DMS53 treated with DMSO at 0.1 percent for 48 hours (cell line): Measurements from ENCODE around the gene HSF2BP.
"Not testable (repeated sequence)": the region's sequence is repeated elsewhere in the genome, so short reads cannot be mapped to it uniquely, and the experiment has no call there.

Experiments used
- DNase-seq: peaks from one replicate; lab custom pipeline; 2025; ENCODE audit not compliant: unreplicated experiment; lab: John Stamatoyannopoulos, UW

Gene HSF2BP

DNA sequence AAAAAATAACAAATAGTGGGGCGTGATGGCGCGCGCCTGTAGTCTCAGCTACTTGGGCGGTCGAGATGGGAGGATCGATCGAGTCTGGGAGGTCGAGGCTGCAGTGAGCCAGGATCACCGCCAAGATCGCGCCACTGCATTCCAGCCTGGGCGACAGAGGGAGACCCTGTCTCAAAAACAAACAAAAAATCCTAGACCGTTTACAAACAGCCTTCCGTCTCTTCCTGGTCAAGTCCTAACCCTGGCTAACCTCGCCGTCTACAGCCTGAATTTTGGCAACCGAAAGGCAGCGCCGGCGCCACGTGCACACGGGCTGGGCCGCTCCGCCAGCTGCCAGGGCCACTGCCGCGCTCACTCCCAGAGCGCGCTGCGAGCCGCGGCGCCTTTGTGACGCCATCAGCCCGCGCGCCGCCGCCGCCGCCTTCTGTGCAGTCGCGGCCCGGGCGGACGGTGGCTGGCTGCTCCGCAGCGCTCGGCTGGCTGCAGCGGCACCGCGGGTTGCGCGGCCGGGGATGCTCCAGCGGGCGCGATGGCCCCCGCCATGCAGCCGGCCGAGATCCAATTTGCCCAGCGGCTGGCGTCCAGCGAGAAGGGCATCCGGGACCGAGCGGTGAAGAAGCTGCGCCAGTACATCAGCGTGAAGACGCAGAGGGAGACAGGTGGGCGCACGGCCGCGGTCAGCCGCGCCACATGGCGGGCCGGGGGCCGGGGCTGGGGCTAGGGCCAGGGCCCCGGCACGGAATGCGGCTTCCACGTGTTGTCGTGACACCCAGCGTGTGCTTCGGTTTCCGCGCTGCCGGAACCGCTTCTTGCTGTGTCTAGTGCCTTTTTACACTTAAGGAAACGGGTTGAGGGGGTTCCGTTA is at the start of gene HSF2BP, which contains the start of gene RRP1B:
Gene HSF2BP, minus strand, starts transcription at position 353 of the 865 bp plus-strand sequence. CDS start 1,392 bp downstream, outside the sequence.
Gene RRP1B, plus strand, starts transcription at position 425 of the 865 bp plus-strand sequence. Its CDS starts 105 bp downstream, at position 530.
- DNase-seq: peak; percentile 44

DNA sequence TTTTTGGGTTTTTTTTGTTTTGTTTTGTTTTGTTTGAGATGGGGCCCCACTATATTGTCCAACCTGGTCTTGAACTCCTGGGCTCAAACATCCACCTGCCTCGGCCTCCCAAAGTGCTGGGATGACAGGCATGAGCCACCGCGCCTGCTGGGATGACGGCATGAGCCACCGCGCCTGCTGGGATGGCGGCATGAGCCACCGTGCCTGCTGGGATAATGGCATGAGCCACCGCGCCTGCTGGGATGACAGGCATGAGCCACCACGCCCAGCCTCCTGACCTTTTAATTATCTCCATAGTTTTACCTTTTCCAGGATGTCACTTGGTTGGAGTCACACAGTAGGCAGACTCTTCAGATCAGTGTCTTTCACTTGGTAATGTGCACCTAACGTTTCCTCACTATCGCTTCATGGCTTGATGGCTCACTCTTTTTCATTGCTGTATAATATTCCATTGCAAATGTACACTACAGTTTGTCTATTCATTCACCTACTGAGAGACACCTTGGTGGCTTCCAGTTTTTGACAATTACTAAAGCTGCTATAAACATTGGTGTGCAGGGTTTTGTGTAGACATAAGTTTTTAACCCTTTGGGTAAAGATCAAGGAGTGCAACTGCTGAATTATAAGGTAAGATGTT is 49.6 kb upstream of the HSF2BP start:
- DNase-seq: no peak

DNA sequence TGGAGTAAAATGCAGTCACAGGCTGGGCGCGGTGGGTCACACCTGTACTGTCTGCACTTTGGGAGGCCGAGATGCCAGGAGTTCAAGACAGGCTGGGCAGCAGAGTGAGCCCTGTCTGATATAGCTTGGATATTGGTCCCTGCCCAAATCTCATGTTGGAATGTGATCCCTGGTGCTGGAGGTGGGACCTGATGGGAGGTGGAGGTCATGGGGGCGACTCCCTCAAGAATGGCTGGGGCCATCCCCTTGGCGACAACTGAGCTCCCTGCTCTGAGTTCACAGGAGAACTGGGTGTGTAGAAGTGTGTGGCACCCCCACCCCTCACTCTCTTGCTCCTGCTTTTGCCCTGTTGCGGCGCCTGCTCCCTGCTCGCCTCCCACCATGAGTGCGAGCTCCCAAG is 48.2 kb upstream of the HSF2BP start:
- DNase-seq: no peak

DNA sequence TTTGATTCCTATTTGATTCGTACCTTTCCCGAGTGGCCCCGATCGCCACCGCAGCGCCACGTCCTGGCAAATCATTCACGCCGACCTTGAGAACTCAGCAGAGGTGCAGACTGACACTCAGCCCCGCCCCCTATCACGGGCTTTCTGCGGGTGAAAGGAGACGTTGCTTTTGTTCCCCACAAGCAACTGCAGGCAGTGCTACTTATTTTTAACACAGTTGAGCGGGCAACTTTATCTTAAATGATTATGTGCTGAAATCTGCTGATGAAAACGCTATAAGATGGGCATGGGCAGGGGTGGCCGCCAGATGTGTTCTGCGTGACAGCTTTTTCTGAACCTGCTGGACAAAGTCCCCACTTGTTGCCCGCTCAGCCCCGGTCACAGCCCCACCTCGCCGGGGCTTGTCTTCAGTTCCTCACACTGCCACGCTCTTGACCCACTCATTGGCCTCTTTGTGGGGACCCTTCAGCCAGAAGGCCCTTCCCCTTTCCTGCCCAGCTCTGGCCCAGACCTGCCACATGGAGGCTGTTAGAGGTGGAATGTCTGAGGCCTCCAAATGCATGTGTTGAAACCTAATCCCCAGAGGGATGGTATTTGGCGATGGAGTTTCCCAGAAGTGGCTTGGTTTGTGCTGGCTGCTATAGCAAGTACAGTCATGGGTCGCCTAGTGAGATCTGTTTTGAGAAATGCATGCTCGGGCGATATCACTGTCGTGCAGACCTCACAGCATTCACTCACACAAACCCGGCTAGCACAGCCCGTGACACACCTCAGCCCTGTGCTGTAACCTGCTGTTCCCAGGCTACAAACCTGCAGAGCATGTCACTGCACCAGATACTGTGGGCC is 44.0 kb upstream of the HSF2BP start:
- DNase-seq: peak; percentile 10

DNA sequence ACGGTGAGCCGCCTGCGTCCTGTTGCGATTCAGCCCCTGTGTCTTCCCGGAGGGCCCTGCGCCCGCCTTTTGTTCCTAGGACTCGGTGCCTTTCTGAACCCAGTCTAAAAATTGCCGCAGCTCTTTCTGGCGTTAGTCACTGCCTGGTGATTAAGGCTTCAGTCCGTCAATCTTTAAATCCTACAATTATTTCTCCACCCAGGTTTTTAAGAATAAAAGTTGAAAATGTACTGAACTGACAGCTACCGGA is 43.4 kb upstream of the HSF2BP start:
- DNase-seq: no peak

DNA sequence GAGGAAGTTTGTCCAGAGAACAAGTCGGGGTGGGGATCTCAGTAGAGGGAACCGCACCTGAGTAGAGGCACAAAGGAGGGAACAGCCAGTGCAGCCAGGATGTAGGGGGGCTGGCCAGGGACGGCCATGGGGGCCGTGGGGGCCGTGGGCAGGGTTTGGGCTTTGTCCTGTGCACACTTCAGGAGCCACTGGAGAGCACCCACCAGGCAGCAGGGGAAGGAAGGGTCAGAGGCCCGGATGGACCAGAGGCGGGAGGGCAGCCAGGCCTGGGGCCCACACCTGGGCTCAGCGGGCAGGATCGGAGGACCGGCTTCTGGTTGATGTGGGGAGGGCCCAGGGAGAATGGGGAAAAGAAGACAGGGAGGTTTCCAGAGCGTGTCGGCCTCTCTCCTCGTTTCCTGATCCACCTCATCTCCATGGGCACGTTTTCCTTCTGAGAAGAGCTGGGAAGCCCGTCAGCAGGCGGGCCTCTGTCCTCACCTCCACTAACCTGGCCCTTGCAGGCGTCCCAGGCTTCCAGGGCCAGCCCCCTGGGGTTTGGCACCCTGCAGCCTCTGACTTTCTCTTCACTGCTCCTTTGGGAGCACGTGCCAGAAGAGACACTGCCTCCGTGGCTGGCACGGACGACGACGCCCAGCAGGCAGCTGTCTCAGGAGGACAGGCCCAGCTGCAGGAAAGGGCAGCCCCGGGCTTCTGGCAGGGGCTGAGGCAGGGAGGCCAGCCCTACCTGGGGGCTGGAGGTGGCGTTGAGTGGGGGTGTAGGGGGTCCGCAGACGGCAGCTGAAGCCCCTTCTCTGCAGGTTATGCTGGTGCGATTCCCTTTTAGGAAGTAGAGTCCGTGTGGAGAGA is 42.9 kb upstream of the HSF2BP start:
- no peak for DNase-seq

DNA sequence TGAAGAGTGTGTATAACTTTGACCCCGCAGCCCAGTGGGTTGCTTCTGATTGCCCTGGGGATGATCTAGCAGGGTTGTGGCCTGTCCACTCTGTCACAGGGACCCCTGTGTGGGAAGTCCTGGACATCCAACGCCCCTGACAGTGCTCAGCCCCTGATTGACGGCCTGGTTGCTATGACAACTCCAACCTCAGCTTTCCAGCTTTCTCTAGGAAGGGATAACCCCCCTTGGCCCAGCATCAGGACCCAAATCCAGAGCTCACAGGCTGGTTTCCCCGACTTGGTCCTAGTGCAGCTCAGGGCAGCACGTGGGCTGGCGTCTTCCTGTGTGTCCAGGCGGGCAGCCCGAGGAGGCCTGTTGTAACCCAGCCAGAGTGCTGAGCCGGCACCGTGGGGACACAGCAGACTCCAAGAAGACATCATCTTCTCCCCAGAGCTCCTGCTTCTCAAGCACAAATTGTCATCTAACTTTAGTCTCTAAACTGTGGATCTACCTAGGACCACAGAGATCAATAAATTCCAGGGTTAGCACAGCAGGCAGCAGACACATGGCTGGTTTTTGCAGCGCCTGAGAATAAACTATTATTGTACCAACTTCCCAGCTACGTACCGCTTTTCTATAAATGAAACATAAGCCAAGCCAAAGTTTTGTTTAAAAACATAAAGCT is 40.8 kb upstream of the HSF2BP start:
- no peak for DNase-seq

DNA sequence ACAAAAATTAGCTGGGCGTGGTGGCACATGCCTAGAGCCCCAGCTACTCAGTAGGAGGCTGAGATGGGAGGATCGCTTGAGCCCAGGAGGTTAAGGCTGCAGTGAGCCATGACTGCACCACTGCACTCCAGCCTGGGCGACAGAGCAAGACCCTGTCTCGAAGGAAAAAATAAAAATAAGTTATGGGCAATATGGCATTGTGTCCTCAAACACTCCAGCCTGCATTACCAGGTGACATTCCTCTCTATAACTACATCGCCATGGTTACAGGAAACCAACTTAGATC is 40.1 kb upstream of the HSF2BP start:
- DNase-seq: not testable (repeated sequence)

DNA sequence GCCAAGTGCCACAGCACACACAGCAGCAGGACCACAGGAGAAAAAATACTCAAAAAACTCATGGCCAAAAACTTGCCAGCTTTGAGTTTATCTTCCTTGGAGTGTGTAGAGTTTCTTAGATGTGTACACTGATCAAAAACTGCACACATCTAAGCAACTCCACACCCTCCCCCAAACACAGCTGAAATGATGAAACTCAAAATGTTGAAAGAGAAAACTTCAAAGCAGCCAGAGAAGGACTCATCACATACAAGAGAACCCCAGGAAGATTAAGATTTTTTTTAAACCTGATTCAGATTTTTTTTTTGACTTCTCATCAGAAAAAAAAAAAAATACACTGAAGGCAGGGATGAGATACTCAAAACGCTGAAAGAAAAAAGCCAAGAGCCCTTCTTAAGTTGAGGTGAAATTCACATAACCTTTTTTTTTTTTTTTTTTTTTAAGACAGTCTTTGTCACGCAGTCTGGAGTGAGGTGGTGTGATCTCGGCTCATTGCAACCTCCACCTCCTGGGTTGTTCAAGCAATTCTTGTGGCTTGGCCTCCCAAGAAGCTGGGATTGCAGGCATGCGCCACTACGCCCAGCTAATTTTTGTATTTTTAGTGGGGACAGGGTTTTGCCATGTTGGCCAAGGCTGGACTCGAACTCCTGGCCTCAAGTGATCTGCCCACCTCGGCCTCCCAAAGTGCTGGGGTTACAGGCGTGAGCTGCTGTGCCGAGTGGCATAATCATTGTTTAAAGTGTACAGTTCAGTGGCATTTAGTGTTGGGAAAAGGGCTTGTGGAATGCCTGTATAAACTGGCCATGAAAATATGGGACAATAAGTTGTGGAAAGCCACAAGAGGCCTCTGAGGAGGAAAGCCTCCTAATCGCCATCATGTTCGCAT is 38.7 kb upstream of the HSF2BP start:
- no peak for DNase-seq

DNA sequence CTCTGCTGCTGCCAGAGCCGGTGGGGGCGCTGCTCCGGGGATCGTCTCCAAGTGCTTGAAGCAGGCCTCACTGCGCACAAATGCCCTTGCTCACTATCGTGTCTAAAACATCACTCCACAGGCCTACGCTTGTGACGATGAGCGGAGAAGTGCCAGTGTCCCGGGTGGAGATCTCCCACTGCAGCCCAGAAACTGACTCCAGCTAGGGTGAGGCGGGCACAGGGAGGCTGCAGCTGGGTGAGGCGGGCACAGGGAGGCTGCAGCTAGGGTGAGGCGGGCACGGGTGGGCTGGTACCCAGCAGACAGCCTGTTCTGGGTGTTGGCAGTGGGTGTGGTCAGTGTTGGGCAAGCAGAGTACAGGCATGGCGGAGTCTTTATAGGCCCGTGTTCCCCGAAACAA is 36.9 kb upstream of the HSF2BP start:
- DNase-seq: no peak

DNA sequence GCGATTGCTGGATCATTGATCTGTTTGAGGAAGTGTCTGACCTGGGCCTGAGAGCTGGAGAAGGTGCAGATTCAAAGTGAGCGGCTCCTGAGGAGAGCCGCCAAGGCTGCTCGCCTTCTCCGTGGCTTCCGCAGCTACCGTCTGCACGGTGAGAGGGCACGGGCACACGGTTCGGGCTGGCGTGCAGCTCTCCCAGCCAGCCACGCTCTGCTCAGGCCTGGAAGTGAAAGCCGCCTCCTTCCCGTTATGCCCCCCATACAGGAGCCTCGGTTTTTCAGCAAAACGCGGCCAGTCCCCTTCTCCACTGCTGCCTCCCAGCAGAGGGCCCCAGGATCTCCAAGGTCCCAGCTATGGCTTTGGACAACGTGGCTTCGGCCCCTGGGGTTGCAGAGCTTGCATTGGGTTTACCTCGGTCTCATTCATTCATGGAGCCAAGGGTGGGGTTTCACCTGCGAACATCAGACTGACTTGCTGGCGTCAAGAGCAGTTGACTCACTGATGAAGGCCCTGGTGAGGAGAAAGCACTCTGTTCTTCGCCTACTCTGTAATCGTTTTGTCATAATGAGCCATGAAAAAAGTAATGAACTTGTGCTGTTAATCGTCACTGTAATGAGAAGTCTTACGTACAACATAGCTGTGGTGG is 35.3 kb upstream of the HSF2BP start:
- no peak for DNase-seq

DNA sequence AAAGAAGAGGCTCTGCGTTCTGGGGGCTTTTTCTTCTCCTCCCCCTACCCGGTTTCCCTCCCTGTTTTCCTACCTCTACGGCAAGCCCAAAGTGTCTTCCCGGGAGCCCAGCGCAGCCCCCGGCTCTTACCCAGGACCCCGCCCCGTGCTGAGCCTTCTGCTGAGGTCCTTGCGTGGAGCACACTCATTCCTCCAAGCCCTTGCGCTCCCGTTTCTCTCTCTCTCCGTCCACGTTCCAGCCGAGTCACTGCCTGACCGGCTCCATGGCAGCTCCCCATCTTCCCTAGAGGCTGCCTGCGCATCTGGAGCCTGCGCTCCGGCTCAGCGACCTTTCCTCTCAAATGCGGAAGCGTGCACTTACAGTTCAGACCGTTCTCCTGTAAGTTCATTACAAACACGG is 34.7 kb upstream of the HSF2BP start:
- DNase-seq: no peak

DNA sequence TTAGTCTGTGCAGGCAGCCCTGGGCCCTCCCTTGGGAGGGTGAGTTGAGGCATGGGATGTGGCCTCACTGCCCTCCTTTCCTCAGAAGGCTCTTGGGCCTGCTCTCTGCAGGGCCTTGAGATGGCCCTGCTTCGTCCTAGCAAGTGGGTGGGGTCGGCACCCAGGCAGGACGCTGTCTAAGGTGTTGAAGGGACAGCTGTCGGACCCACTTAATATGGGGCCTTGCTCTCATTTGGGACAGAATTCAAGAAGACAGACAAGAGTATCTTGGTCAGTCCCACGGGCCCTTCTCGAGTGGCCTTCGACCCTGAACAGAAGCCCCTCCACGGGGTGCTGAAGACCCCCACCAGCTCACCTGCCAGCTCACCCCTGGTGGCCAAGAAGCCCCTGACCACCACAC is 33.7 kb upstream of the HSF2BP start:
- DNase-seq: no peak

DNA sequence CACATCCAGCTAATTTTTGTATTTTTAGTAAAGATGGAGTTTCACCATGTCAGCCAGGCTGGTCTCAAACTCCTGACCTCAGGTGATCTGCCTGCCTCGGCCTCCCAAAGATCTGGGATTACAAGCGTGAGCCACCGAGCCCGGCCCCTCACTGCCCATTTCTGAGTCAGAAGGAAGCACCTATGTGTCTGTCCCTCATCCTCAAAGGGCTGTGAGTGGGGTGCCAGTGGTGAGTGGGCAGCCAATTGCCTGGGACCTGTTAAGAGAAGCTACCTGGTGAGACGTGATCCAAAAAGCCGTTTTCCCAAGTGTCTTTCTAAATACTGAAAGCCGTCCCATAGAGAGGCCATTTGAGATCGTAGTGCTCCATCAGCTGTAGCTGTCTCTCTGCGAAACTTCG is 32.5 kb upstream of the HSF2BP start:
- DNase-seq: no peak

DNA sequence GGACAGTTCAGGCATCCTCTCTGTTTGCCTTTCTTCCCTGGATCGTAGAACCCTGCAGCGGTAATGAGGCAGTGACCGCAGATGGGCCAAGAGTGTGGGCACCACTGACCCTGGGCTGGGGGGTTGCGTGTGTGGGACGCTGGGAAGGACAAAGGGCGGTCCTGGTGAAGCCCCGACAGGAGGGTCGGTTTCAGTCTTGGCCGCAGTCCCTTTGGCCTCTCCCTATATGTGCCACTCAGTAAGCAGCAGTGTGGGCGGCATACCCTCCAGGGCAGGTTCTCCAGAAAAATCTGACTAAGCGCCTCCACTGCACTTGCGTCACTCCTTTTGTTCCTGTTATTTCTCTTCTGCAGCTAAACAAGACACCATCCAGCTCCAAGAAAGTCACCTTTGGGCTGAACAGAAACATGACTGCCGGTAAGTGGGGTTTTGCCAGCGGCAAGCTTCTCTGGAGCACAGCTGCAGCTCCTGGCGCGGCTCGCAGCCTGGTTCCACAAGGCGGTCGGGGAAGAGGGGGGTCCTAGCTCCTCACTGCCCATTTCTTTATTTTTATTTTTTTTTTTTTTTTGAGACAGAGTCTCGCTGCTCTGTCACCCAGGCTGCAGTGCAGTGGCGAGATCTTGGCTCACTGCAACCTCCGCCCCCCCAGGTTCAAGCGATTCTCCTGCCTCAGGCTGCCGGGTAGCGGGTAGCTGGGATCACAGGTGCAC is 32.0 kb upstream of the HSF2BP start:
- DNase-seq: no peak

DNA sequence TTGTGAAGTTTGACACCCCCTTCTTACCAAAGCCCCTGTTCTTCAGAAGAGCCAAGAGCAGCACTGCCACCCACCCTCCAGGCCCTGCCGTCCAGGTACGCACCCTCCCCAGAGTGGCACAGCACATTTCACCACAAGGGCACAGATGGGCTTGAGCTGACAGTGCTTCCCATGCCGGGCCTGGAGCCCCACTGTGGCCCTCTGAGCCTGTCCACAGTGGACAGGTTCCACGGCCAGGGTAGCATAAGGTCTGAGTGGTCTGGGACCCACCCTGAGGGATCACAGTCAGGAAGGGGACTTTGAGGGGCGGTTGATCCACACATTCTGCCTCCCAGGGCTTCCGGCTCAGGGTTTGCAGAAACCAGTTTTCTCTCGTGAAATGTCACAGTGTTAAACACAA is 31.1 kb upstream of the HSF2BP start:
- DNase-seq: no peak

DNA sequence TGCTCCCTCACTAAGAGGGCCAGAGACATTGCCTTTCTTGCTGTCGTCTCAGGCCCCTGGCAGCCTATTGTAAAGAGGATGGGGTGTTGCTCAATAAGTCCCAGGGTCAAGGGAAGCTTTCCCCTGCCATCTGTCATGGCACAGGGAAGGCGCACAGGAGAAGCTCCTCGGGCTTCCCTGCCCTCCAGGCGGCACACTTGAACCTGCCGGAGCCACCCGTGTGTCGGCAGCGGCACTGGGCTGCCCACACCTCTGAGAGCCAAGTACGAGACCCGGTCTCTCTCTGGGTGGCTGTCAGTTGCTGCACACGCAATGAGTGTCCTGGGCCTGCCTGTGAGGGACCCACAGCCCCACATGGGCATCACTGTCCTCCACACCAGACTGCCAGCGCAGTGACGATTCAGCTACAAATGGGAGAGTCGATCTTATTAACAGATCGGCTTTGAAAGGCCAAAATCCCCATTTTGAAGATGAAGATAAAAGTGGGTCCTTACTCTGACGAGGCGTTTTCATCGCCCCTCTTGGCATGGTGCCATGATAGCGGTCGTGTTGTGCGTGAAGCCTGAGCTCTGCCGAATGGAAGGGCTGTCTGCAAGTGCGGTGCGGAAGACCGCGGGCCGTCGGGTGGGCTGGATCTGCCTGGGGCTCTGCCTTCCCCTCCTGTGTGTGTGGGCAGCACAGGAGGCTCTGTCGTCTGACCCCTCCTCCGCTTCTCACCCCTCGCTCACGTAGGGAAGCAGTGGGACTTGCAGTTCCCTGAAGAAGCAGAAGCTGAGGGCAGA is 30.5 kb upstream of the HSF2BP start:
- DNase-seq: no peak

DNA sequence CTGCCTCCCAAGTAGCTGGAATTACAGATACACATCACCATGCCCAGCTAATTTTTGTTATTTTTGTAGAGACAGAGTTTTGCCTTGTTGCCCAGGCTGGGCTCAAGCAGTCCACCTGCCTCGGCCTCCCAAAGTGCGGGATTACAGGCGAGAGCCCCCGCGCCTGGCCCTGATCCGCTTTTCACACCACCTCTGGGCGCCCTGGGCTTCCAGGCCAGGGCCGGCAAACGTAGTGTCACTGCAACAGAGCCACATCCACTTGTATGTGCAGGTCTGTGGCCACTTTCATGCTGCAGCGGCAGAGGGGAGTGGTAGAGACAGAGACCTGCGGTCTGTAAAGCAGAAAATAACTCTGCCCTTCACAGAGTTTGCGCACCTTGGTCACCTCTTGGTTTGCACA is 29.6 kb upstream of the HSF2BP start:
- no peak for DNase-seq
